Epithelial cell of proximal tubule (primary cell): ENCODE results near the gene SMAD7. TPM values are rescaled to one million over a fixed set of nuclear protein-coding genes. Genes with fewer than 3 reads are reported as not detected.

Experiments used
- DNase-seq: peaks from one replicate; pipeline ENCODE4 v3.0.0-alpha.2; 2011; ENCODE audit warnings: low read depth
- H3K4me3 ChIP-seq: 2 replicates; pipeline ENCODE4 v1.5.1; 2011; ENCODE audit warnings: low read depth, mild to moderate bottlenecking, low read length
- total RNA-seq: library from RNA; depleted of rRNA; stranded (reverse); fragments of >200 nt; gene quantifications from 2 replicates; pipeline ENCODE4 v1.2.3, GENCODE V29; 2015
- TF ChIP-seq, protein P1 (sequence below): conservative IDR thresholded peaks from 2 replicates; pipeline ENCODE4 v1.5.1; 2012; ENCODE audit warnings: low read depth, mild to moderate bottlenecking, low read length

SMAD7 gene
- total RNA-seq, 1 donor from 2014 or later = 30.4 TPM

DNA sequence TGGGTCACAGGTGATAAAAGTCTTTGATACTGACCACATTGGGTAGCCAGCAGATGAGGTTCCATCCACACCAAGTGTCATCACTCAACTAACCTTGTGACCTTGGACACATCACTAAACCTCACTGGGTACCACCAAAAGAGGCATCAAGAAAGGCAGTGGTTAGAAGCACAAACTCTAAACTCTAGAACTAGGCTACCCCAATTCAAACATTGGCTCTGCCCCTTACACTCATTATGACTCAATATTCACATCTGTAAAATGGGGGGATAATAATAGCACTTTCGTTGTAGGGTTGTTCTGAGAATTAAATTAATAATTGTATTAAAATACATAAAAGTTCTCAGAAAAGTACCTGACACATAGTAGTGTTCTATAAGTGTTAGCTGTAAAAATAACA is 15.8 kb upstream of the SMAD7 start:
- DNase-seq = no peak
- TF ChIP-seq, protein P1, sequence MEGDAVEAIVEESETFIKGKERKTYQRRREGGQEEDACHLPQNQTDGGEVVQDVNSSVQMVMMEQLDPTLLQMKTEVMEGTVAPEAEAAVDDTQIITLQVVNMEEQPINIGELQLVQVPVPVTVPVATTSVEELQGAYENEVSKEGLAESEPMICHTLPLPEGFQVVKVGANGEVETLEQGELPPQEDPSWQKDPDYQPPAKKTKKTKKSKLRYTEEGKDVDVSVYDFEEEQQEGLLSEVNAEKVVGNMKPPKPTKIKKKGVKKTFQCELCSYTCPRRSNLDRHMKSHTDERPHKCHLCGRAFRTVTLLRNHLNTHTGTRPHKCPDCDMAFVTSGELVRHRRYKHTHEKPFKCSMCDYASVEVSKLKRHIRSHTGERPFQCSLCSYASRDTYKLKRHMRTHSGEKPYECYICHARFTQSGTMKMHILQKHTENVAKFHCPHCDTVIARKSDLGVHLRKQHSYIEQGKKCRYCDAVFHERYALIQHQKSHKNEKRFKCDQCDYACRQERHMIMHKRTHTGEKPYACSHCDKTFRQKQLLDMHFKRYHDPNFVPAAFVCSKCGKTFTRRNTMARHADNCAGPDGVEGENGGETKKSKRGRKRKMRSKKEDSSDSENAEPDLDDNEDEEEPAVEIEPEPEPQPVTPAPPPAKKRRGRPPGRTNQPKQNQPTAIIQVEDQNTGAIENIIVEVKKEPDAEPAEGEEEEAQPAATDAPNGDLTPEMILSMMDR = no peak
- H3K4me3 ChIP-seq = no peak overlapping the region

DNA sequence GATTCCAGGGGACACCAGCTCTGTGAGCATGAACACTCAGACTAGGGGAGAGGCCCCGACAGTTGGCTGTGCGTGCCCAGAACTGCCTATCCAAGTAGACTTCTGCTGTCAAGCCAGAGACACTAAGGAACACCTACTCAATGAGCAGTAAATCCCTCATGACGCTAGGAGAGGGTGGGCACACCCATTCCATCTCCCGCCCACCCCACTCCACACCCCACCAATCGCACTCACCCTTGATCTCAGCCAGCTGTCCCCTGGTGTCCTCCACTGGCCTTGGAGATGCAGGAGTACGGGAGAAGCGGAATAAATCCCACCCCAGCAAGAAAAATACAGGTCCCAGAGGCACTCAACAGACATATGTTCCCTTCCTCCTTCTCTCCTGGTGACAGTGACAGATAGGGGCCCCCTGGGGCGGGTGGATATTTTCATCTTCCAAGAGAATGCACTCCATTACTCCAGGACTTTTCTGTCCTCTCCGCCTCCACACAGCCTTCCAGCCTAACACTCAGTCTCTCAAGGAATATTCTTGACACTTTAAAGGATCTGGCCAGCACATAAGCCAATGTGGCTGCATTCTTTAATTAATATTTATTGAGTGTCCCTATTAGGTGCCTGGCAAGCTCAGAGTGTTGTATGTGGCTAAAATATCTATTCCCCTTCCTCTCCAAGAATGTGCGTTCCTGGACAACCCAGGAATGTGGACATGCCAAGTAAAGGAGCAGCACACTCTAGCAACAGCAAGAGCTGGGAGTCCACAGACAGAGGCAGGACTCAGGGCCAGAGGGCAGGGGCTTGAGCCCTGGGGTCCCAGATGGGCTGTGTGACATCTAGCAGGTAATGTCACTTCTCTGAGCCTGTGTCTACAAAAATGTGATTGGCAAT is 13.1 kb upstream of the SMAD7 start:
- no peak for DNase-seq
- TF ChIP-seq, protein P1 = no peak
- no peak overlapping the region for H3K4me3 ChIP-seq

DNA sequence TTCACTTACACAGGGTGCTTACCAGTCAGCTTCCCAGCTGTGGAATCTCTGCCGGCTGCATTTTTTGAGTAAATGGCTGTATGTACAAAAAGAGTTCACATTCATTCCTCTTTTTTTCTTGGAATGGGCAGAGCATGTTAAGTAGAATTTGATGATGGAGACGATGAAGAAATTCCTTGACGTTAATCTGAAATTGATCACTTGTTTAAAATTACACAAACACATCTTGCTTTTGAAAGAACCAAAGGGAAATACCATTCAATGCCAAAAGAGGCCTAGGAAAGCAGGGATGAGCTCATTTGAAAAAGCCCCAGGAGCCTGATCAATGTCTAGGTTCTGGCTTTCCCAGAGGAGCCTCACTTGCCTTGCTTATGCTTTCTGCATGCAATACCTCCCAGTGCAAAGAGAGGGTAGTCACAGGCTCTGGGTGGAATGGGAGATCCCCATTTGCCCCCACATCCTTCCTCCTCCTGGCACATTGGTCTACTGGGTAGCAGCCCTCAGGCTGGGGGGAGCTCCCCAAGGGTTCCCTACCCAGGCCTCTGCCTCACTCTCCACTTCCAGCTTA is 12.3 kb upstream of the SMAD7 start:
- TF ChIP-seq, protein P1 = no peak
- no peak for DNase-seq
- no peak overlapping the region for H3K4me3 ChIP-seq

GRCh38 chr18:48962252-48962993 is 11.7 kb upstream of the SMAD7 start:
- no peak overlapping the region for H3K4me3 ChIP-seq
- TF ChIP-seq, protein P1 = no peak
- no peak for DNase-seq

- no peak overlapping the region for H3K4me3 ChIP-seq
- TF ChIP-seq, protein P1 = no peak
- no peak for DNase-seq
Measured at GRCh38 chr18:48961547-48961946, 10.8 kb upstream of the SMAD7 start.

DNA sequence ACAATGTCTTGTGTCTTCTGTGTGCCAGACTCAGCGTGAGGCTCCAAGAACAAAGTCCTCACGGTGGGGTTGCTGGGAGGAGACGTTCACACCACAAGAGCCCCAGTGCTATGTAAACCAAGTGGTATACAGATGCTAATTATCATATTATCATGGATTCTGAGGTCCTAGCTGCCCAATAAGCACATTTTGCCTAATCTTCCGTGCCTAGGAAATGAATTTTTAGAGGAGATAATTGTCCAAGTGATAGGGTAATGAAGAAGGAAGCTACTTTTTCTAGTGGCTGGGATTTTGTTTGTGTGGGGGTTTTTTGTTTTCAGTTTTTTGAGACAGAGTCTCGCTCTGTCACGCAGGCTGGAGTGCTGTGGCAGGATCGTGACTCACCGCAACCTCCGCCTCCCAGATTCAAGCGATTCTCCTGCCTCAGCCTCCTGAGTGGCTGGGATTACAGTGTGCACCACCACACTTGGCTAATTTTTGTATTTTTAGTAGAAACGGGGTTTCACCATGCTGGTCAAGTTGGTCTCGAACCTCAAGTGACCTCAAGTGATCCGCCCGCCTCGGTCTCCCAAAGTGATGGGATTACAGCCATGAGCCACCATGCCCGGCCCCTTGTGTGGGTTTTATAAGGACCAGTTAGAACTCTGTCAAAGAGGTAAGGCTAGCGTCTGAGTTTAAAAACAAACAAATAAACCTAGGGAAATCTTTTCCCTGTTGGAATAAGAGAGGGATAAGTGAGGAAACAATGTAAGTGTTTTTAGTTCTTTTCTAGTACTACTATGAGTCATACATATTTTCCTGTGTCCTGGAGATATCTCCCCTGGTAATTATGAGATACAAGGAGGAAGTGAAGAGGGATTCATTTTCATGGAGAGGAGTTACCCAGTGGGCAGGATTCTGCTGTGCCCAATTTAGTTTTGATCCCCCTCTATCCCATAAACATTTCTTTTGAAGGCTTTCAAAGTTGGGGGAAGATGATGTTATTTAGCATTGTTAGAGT is 9.5 kb upstream of the SMAD7 start:
- TF ChIP-seq, protein P1 = no peak
- H3K4me3 ChIP-seq = no peak overlapping the region
- DNase-seq = no peak
